Measurements from ENCODE around the gene LRFN4.

The LRFN4 gene

GRCh38 chr11:66843776-66844495, 12.9 kb upstream of the LRFN4 start:
- in situ Hi-C loops (cut with MboI; ENCODE audit: low pct_unique_long_range_greater_than_20kb, low sequenced_read_pairs), result loop anchor here (25.0 kb wide), 1 partner anchor 157 kb away; the partner anchor contains the start of gene RBM4B
- no peak for DNase-seq

- in situ Hi-C loops (cut with MboI; ENCODE audit: low pct_unique_long_range_greater_than_20kb, low sequenced_read_pairs), result loop anchor here (25.0 kb wide), 1 partner anchor 157 kb away; the partner anchor contains the start of gene RBM4B
- no peak for DNase-seq
Observed at GRCh38 chr11:66844496-66845142, 12.2 kb upstream of the LRFN4 start.

GRCh38 chr11:66845143-66845875, 11.6 kb upstream of the LRFN4 start:
- in situ Hi-C loops (cut with MboI; ENCODE audit: low pct_unique_long_range_greater_than_20kb, low sequenced_read_pairs), result loop anchor here (25.0 kb wide), 1 partner anchor 158 kb away; the partner anchor contains the start of gene RBM4B
- DNase-seq, result no peak

GRCh38 chr11:66845876-66846212, 11.0 kb upstream of the LRFN4 start:
- no peak for DNase-seq

GRCh38 chr11:66846671-66847091, 10.2 kb upstream of the LRFN4 start:
- no peak for DNase-seq
- in situ Hi-C loops (cut with MboI; ENCODE audit: low pct_unique_long_range_greater_than_20kb, low sequenced_read_pairs), result loop anchor here (25.0 kb wide), 1 partner anchor 159 kb away; the partner anchor contains the start of gene RBM4B

More at GRCh38 chr11:66845876-66846212, 11.0 kb upstream of the LRFN4 start:
- in situ Hi-C loops (cut with MboI; ENCODE audit: low pct_unique_long_range_greater_than_20kb, low sequenced_read_pairs), result loop anchor here (25.0 kb wide), 1 partner anchor 159 kb away; the partner anchor contains the start of gene RBM4B

GRCh38 chr11:66847461-66848232, 9.2 kb upstream of the LRFN4 start:
- in situ Hi-C loops (cut with MboI; ENCODE audit: low pct_unique_long_range_greater_than_20kb, low sequenced_read_pairs), result loop anchor here (25.0 kb wide), 1 partner anchor 160 kb away; the partner anchor contains the start of gene RBM4B
- DNase-seq, result no peak

- in situ Hi-C loops (cut with MboI; ENCODE audit: low pct_unique_long_range_greater_than_20kb, low sequenced_read_pairs), result loop anchor here (25.0 kb wide), 1 partner anchor 162 kb away; the partner anchor contains the start of gene RBM4B
- no peak for DNase-seq
Observed at GRCh38 chr11:66848671-66849500, 8.0 kb upstream of the LRFN4 start.

- in situ Hi-C loops (cut with MboI; ENCODE audit: low pct_unique_long_range_greater_than_20kb, low sequenced_read_pairs), result loop anchor here (25.0 kb wide), 1 partner anchor 162 kb away; the partner anchor contains the start of gene RBM4B
- no peak for DNase-seq
Observed at GRCh38 chr11:66849501-66850234, 7.2 kb upstream of the LRFN4 start.

- in situ Hi-C loops (cut with MboI; ENCODE audit: low pct_unique_long_range_greater_than_20kb, low sequenced_read_pairs), result no loop called here
- no peak for DNase-seq
Observed at GRCh38 chr11:66850235-66850587, 6.7 kb upstream of the LRFN4 start.

GRCh38 chr11:66850588-66851238, 6.2 kb upstream of the LRFN4 start:
- no peak for DNase-seq
- in situ Hi-C loops (cut with MboI; ENCODE audit: low pct_unique_long_range_greater_than_20kb, low sequenced_read_pairs), result no loop called here

GRCh38 chr11:66851239-66851596, 5.6 kb upstream of the LRFN4 start:
- in situ Hi-C loops (cut with MboI; ENCODE audit: low pct_unique_long_range_greater_than_20kb, low sequenced_read_pairs), result no loop called here
- no peak for DNase-seq

- in situ Hi-C loops (cut with MboI; ENCODE audit: low pct_unique_long_range_greater_than_20kb, low sequenced_read_pairs), result no loop called here
- DNase-seq, result no peak
Observed at GRCh38 chr11:66851698-66852465, 5.0 kb upstream of the LRFN4 start.

GRCh38 chr11:66852466-66853241, 4.2 kb upstream of the LRFN4 start:
- no peak for DNase-seq
- in situ Hi-C loops (cut with MboI; ENCODE audit: low pct_unique_long_range_greater_than_20kb, low sequenced_read_pairs), result no loop called here

GRCh38 chr11:66853242-66854229, 3.3 kb upstream of the LRFN4 start:
- in situ Hi-C loops (cut with MboI; ENCODE audit: low pct_unique_long_range_greater_than_20kb, low sequenced_read_pairs), result no loop called here
- DNase-seq, result no peak

GRCh38 chr11:66854231-66854661, 2.6 kb upstream of the LRFN4 start:
- no peak for DNase-seq
- in situ Hi-C loops (cut with MboI; ENCODE audit: low pct_unique_long_range_greater_than_20kb, low sequenced_read_pairs), result no loop called here

All from KBM-7 (cell line).